ENCODE results near the gene SHMT1.
"Not testable (repeated sequence)": the region's sequence is repeated elsewhere in the genome, so short reads cannot be mapped to it uniquely, and the experiment has no call there.

DNA sequence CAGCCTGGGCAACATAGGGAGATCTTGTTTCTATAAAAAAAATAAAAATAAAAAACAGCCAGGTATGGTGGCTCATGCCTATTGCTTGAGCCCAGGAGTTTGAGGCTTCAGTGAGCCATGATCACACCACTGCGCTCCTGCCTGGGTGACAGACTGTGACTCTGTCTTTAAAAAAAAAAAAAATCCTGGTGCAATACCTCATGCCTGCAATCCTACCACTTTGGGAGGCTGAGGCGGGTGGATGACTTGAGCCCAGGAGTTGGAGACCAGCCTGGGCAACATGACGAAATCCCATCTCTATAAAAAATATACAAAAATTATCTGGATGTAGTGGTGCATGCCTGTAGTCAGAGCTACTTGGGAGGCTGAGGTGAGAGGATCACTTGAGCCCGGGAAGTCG, 15.3 kb upstream of the SHMT1 start:
- TF ChIP-seq, protein P1, sequence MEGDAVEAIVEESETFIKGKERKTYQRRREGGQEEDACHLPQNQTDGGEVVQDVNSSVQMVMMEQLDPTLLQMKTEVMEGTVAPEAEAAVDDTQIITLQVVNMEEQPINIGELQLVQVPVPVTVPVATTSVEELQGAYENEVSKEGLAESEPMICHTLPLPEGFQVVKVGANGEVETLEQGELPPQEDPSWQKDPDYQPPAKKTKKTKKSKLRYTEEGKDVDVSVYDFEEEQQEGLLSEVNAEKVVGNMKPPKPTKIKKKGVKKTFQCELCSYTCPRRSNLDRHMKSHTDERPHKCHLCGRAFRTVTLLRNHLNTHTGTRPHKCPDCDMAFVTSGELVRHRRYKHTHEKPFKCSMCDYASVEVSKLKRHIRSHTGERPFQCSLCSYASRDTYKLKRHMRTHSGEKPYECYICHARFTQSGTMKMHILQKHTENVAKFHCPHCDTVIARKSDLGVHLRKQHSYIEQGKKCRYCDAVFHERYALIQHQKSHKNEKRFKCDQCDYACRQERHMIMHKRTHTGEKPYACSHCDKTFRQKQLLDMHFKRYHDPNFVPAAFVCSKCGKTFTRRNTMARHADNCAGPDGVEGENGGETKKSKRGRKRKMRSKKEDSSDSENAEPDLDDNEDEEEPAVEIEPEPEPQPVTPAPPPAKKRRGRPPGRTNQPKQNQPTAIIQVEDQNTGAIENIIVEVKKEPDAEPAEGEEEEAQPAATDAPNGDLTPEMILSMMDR (IDR thresholded peaks at IDR 0.05): not testable (repeated sequence)
- not testable (repeated sequence) for TF ChIP-seq POLR2A (IDR thresholded peaks at IDR 0.05)
